HG03108 (cell line): ENCODE data around the gene PDE4C.

ENCODE experiments used
- ATAC-seq: cut with Tn5 transposase; IDR thresholded peaks from one replicate; pipeline ENCODE4 v1.9.1; 2021; ENCODE audit warnings: moderate library complexity; ENCODE audit not compliant: unreplicated experiment

Gene PDE4C

DNA sequence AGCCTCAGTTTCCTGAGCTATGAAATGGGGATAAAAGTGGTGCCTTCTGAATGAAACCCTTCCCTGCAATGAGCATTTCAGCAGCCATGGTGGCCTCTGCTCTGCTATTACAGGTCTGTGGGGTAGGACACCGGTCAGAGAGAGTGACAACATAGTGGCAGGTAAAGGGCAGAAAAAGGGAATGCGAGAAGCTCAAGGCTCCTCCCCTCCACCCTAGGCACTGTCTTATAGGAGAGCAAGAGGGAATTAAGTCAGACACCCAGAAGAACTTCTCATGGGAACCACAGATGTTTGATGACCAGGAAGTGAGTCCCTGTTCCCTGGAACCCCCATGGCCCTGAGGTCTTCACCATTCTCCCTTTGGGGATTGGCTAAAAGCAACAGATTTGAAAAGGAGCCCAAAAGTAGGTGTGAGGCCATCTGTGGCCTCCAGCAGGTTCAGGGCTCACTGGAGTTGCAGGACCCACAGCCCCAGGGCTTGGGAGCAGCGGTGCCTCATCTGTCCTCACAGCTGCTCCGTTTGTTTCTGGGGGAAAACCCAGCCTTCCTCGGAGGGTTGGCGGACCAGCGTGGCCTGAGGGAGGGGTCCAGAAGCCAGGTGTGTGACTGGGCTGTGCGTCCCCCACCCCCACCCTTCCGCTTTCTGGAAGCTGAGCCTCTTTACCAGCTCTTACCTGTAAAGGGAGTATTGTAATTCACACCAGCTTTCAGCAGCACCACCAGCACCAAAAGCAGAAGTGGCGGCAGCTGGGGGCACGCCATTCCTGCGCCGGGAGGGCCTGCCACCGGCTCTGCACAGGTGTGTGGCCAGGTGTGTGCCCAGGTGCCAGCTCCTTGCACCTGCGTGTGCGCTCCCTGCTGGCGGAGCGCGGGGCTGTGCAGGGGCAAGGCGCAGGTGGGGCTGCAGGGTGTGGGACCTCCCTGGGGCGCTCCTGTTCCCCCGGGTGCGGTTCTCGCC lies 28.6 kb upstream of the PDE4C start:
- no peak for ATAC-seq

DNA sequence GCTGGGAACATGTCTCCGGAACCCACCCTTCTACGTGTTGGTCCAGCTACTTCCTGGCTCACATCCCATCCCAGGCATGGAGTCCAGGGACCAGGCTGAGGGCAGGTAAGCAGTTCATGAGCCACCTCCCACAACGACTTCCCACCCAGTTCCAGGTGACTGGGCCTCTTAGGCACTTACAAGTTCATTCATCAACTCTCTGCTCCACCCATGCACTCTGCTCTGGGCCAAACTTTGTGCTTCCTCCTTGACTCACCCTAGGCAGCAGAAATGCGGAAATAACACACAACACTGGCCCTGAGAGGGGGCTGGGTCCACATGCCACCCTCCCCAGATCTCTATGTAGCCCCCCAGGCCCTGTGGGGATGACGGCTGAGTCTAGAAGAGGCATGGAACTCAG lies 27.5 kb upstream of the PDE4C start:
- no peak for ATAC-seq

- ATAC-seq = no peak
These were observed 26.9 kb upstream of the PDE4C start for GRCh38 chr19:18253130-18253529.

DNA sequence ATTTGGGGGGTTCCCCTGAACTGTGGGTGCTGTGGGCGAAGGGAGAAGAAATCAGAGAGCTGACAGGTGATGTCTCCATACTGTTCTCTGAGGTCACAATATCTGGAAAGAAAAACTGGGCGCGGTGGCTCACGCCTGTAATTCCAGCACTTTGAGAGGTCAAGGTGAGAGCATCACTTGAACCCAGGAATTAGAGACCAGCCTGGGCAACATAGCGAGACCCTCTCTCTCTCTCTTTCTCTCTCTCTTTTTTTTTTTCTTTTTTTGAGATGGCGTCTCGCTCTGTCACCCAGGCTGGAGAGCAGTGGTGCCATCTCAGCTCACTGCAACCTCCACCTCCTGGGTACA lies 26.1 kb upstream of the PDE4C start:
- ATAC-seq = no peak

DNA sequence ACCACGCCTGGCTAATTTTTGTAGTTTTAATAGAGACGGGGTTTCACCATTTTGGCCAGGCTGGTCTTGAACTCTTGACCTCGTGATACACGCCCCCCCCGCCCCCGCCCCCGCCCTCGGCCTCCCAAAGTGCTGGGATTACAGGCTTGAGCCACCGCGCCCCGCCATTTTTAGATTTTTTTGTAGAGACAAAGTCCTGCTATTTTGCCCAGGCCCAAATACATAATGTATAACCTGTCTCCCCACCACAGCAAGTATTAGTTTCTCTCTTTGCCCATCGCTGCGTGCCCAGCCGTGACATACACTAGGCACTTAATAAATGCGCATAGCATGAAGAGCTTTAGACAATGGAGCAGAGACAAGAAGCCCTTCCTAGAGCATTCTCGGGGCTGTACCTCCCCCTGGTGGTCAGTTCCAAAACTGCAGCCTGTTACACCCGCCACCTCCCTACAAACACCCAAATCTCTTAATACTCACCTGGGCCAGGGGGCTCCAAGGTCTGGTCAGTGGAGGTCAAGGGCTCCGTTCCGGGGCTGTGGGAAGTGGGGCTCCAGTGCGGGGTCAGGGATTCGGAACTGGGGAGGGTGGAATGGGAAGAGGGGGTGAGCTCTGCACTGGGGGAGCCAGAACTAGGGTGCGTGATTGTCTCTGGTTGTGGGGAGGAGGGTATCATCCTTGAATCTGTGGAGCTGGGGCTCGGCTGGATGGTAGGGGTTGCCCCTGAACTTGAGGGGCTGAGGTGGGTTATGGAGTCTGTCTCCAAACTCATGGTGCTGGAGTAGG lies 25.5 kb upstream of the PDE4C start:
- ATAC-seq = no peak

- no peak for ATAC-seq
These were observed 23.6 kb upstream of the PDE4C start for GRCh38 chr19:18249834-18250233.

DNA sequence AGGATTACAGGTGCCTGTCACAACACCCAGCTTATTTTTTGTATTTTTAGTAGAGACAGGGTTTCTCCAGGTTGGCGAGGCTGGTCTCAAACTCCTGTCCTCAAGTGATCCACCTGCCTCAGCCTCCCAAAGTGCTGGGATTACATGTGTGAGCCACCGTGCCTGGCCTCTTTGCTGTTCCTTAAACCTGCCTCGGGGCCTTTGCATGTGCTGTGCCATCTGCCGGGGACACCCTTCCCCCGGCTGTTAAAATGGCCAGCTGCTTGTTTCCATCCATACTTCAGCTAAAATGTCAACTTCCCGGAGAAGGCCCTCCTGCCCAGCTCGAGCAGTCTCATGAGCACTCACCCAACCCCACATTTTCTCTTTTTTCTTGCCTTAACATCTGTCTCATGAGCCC lies 19.1 kb upstream of the PDE4C start:
- no peak for ATAC-seq

GRCh38 chr19:18239303-18239702 lies 13.1 kb upstream of the PDE4C start:
- no peak for ATAC-seq

DNA sequence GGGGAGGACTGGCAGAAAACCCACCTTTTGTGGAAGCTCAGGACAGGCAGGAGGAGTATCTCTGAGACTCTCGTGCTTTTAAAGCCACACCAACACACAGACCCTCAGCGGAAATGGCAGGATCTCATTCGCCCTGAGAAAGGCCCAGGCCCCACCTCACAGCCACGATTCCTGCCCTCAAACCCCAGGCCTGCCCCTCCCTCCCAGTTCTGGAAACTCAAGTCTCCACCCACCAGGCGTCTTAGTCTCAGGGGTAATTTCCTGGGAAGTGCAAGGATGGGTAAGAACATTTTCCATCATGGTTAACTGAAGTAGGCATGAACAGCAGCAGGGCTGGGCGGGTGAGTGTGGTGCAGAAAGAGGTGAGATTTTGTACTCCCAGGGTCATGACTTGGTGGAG lies 8.0 kb upstream of the PDE4C start:
- ATAC-seq = no peak

DNA sequence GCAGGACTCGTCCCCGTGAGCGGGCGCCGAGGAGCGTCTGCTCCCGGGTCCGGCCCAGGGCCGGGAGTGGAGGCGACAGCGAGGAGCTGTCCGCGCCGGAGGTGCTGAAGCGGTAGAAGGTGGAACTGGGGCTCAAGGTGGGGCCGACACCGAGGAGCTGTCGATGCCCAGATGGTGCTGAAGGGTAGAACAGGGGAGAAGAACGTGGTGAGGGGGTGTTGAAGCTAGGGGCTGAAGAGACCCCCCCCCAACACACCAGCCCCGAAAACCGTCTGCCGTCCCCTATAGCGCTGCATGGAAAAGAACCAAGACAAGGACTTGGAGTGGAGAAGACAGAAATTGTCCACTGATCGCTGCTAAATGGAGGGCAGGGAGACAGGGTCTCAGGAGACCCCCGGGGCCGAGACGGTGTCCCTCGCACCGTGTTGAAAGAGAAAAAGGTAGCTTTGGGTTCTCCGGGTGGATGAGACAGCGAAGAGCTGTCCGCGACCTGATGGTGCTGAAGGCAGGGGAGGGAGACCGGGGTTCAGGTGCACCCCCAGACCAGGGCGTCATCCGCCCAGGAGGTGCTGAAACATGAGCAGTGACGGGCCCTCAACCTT lies 7.1 kb upstream of the PDE4C start:
- no peak for ATAC-seq

GRCh38 chr19:18232540-18233223 lies 6.4 kb upstream of the PDE4C start:
- no peak for ATAC-seq

- no peak for ATAC-seq
These were observed 5.5 kb upstream of the PDE4C start for GRCh38 chr19:18231775-18232174.

GRCh38 chr19:18230941-18231734 lies 4.9 kb upstream of the PDE4C start:
- ATAC-seq = no peak

DNA sequence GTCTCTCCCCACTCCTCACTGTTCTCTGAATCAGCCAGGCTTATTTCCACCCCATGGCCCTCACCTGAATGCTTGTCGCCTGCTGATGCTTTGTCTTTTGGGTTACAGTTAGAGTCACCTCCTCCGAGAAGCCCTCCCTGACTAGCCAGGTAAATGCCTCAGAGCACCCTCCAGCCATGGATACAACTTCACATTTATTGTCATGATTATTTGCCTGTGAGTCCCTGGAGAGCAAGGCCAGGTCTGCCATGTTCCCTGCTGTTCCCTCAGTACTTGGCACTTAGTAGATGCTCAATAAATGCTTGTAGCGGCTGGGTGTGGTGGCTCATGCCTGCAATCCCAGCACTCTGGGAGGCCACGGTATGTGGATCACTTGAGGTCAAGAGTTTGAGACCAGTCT lies 3.7 kb upstream of the PDE4C start:
- no peak for ATAC-seq

DNA sequence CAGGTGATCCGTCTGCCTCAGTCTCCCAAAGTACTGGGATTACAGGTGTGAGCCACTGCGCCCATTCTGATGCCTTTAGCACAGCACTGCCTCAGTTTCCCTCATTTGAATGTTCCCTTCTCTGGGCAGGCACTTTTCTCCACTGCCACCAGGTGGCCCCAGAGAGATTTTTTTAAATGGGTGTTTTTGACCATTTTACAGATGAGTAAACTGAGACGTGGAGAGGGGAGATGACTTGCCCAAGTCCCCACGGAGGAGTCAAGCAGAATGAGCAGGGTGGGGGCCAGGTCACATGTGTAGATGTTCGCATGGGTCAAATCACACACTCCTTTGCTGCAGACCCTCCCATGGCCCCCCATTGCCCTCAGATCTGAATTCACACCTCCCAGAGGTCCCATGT lies 3.2 kb upstream of the PDE4C start:
- ATAC-seq = no peak

- no peak for ATAC-seq
These were observed 1.6 kb upstream of the PDE4C start for GRCh38 chr19:18227781-18228271.

DNA sequence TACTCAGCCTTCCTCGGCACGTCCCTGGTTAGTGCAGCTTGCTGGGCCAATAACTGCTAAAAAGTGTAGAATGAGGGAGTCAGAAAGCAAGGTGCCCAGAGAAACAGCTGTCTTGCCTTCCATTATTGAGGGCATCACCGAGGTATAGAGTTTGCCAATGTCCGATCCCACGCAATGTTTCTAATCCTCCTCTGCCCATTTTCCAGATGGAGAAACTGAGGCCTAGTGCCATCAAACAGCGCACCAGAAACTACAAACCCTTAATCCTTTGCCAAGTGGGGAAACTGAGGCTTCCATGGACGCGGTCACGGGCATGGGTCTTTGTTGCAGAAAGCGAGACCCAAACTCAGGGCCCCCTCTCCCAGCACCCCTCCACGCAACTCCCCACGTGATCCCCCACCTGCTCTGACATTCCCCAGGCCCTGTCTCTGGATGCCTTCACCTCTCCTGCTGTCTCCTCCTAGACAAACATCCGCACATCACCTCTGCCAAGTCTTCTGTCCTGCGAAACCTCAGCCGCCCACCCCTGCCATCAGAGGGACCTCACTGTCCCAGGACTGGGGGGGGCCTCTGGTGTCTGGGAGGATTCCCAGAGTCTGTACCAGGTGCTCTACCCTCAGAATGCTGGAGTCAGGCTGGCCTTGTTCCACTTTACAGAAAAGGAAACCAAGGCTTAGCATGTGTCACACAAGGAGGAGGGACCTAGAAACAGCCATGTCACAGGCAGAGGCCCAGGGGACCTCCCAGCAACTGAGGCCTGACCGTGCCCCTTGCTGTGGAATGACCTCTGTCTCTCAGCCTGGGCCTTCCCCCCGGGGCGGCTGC lies 930 bp upstream of the PDE4C start:
- ATAC-seq = no peak

- no peak for ATAC-seq
These were observed 910 bp downstream of the PDE4C start for GRCh38 chr19:18225355-18225701.

DNA sequence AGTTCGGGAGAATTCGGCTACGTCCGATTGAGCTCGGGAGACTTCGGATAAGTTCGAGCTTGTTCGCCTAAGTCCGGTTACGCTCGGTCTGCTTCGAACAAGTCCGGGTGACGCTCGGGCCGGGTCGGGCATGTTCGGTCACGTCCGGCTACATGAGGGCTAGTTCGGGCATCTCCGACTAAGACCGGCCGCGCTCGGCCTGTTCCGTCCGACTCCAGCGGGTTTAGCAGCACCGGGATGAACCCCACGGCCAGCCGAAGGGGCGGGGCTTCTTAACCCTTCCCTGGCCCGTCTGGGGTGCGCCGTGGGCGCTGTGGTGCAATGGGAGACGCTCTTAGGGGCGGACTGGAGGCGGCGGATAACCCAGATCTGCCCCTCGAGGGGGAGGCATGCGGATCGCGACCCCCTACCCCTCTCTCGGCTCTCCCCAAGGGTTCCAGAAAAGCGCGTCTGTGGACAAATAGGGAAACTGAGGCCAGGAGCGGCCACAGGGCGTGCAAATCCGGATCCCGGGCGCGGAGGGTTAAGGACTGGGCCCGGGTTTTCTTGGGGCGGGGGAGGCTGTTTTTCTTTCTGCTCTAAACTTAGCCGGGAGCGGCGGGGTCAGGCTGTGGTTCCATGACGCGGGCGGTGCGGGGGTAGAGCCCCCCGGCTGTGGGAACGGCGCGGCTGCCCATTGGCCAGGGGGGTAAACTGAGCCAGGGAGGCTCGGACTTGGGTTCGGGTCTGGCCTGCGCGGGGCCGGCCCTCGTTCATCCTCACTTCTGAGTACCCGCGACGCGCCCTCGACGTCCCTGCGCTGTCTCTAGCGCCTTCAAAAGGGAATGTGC lies 1.5 kb downstream of the PDE4C start:
- peak; percentile 87 for ATAC-seq
